ENCODE data around the gene PRR19. TPM values are rescaled to one million over a fixed set of nuclear protein-coding genes. Genes with fewer than 3 reads are reported as not detected.

Gene PRR19
- total and polyA plus RNA-seq, 2 donors (not counting 1 experiment from before 2014, with no cell fraction given) = 0.39 to 0.54 TPM

GRCh38 chr19:42311657-42312056 lies 9.7 kb downstream of the PRR19 start:
- H3K79me2 ChIP-seq (ENCODE audit: control insufficient read depth, insufficient read depth, low read length) = no peaks in the 10 kb centered on the region
- Mint-ChIP-seq H3K4me1 (peaks cover 11% of the 10 kb centered on the region), H3K27me3 (peaks cover 28% of the 10 kb centered on the region), H3K4me3 (no peak overlapping the region), H3K27ac (no peak overlapping the region), H3K9me3 (ENCODE audit: insufficient read depth) (no peaks in the 10 kb centered on the region)
- DNase-seq (no peak), ATAC-seq (ENCODE audit: low read depth) (no peak)
- peaks cover 0 to 40% (median 17%) of the 10 kb centered on the region in 4 experiments for H3K27me3 ChIP-seq (replicated peaks in 1 of 4; ENCODE audit: control extremely low read depth in 1 of 4, control insufficient read depth in 3 of 4, insufficient read depth in 4 of 4, low read length in 3 of 4)
- intact Hi-C loops (cut with micrococcal nuclease) = no loop called here
- peaks cover 0 to 9% (median 0%) of the 10 kb centered on the region in 3 donors for H3K9me3 ChIP-seq (ENCODE audit: control extremely low read depth in 1 of 3, control insufficient read depth in 2 of 3, insufficient read depth in 1 of 3, low read length in 2 of 3)
- no peak overlapping the region for H3K9ac ChIP-seq (ENCODE audit: low read length)
- no peak overlapping the region for H3K4me3 ChIP-seq (ENCODE audit: control extremely low read depth in 1 of 5, extremely low read depth in 1 of 5, insufficient read depth in 1 of 5, low read depth in 2 of 5, low read length in 4 of 5)
- 80% methylated on average over 1 of the region's 2 CpGs for WGBS (ENCODE audit: insufficient coverage)
- ChIA-PET POLR2A (no interaction called here), CTCF (no interaction called here)
- H3K27ac ChIP-seq (ENCODE audit: low read length in 2 of 2) = no peak overlapping the region
- TF ChIP-seq EZH2 (IDR thresholded peaks at IDR 0.05; ENCODE audit: borderline replicate concordance, insufficient read depth, low read depth, low read length, poor library complexity, severe bottlenecking) = no peak
- TF ChIP-seq CTCF (IDR thresholded peaks at IDR 0.05) = no peak
- H3K4me1 ChIP-seq (ENCODE audit: control insufficient read depth in 2 of 2, insufficient read depth in 2 of 2, low read length in 2 of 2) = peaks cover 14 to 19% of the 10 kb centered on the region in 2 donors
- no peaks in the 10 kb centered on the region for H3K36me3 ChIP-seq (replicated peaks in 1 of 2; ENCODE audit: control extremely low read depth in 1 of 2, control insufficient read depth in 1 of 2, extremely low read depth in 1 of 2, insufficient read depth in 2 of 2, low read length in 1 of 2)
- H4K20me1 ChIP-seq (ENCODE audit: control insufficient read depth, insufficient read depth, low read length, poor library complexity, severe bottlenecking) = no peaks in the 10 kb centered on the region
- H2AFZ ChIP-seq (ENCODE audit: insufficient read depth, low read depth, low read length, poor library complexity, severe bottlenecking) = no peak overlapping the region
- no peak overlapping the region for H3K4me2 ChIP-seq (replicated peaks; ENCODE audit: low read depth, low read length, poor library complexity, severe bottlenecking)

GRCh38 chr19:42312370-42312769 lies 10.4 kb downstream of the PRR19 start:
- TF ChIP-seq EZH2 (IDR thresholded peaks at IDR 0.05; ENCODE audit: borderline replicate concordance, insufficient read depth, low read depth, low read length, poor library complexity, severe bottlenecking) (no peak), CTCF (IDR thresholded peaks at IDR 0.05) (no peak)
- ATAC-seq (ENCODE audit: low read depth) (no peak), DNase-seq (no peak)
- H3K4me3 ChIP-seq (ENCODE audit: control extremely low read depth in 1 of 5, extremely low read depth in 1 of 5, insufficient read depth in 1 of 5, low read depth in 2 of 5, low read length in 4 of 5) = no peak overlapping the region
- H2AFZ ChIP-seq (ENCODE audit: insufficient read depth, low read depth, low read length, poor library complexity, severe bottlenecking) = no peak overlapping the region
- intact Hi-C loops (cut with micrococcal nuclease) = no loop called here
- no peaks in the 10 kb centered on the region for H4K20me1 ChIP-seq (ENCODE audit: control insufficient read depth, insufficient read depth, low read length, poor library complexity, severe bottlenecking)
- H3K9me3 ChIP-seq (ENCODE audit: control extremely low read depth in 1 of 3, control insufficient read depth in 2 of 3, insufficient read depth in 1 of 3, low read length in 2 of 3) = peaks cover 0 to 9% (median 0%) of the 10 kb centered on the region in 3 donors
- WGBS (ENCODE audit: insufficient coverage) = 87% methylated on average over 5 of the region's 5 CpGs
- H3K4me1 ChIP-seq (ENCODE audit: control insufficient read depth in 2 of 2, insufficient read depth in 2 of 2, low read length in 2 of 2) = peaks cover 20 to 26% of the 10 kb centered on the region in 2 donors
- H3K9me3 Mint-ChIP-seq (ENCODE audit: insufficient read depth) = no peaks in the 10 kb centered on the region
- no peak overlapping the region for H3K4me2 ChIP-seq (replicated peaks; ENCODE audit: low read depth, low read length, poor library complexity, severe bottlenecking)
- H3K4me3 Mint-ChIP-seq = peak overlapping the region; percentile 67
- H3K27ac Mint-ChIP-seq = no peak overlapping the region
- POLR2A ChIA-PET = no interaction called here
- no peak overlapping the region for H3K9ac ChIP-seq (ENCODE audit: low read length)
- no peak overlapping the region for H3K27ac ChIP-seq (ENCODE audit: low read length in 2 of 2)
- H3K79me2 ChIP-seq (ENCODE audit: control insufficient read depth, insufficient read depth, low read length) = no peaks in the 10 kb centered on the region
- peaks cover 0 to 40% (median 17%) of the 10 kb centered on the region in 4 experiments for H3K27me3 ChIP-seq (replicated peaks in 1 of 4; ENCODE audit: control extremely low read depth in 1 of 4, control insufficient read depth in 3 of 4, insufficient read depth in 4 of 4, low read length in 3 of 4)
- peaks cover 28% of the 10 kb centered on the region for H3K27me3 Mint-ChIP-seq
- H3K4me1 Mint-ChIP-seq = peaks cover 18% of the 10 kb centered on the region
- CTCF ChIA-PET = no interaction called here
- H3K36me3 ChIP-seq (replicated peaks in 1 of 2; ENCODE audit: control extremely low read depth in 1 of 2, control insufficient read depth in 1 of 2, extremely low read depth in 1 of 2, insufficient read depth in 2 of 2, low read length in 1 of 2) = no peaks in the 10 kb centered on the region

Measured in B cell (primary cell).